HCT116 (cell line): Measurements from ENCODE around the gene GPR17. TPM values are rescaled to one million over a fixed set of nuclear protein-coding genes. Genes with fewer than 3 reads are reported as not detected.

Source experiments
- ATAC-seq: fragments of 200-7000 bp; cut with Tn5 transposase; 2 replicates; pipeline ENCODE4 v1.9.1; 2020; ENCODE audit warnings: mild to moderate bottlenecking, moderate library complexity
- BruUV-seq: library from RNA; stranded (reverse); fragments of 400-500 nt; replicated peaks from 2 replicates; lab custom pipeline; 2021; lab: Mats Ljungman, UMichigan
- CTCF ChIA-PET: fragments of 300-600 bp; sonication (Branson Sonifier 250); formaldehyde crosslinking; loops from one replicate; lab custom pipeline; 2021; ENCODE audit warnings: antibody characterized with exemption; lab: Charles Lee
- POLR2A ChIA-PET: fragments of 300-600, 350-600 bp; sonication (Branson Sonifier 250); formaldehyde crosslinking; loops from one replicate; lab custom pipeline; 2021; ENCODE audit warnings: antibody characterized with exemption; lab: Charles Lee
- RAD21 ChIA-PET, 2 experiments: fragments of 300-600 bp; sonication (Branson Sonifier 250); formaldehyde crosslinking; loops; one replicate each; lab custom pipeline; 2023; ENCODE audit warnings: low total read pairs in 2 of 2; ENCODE audit not compliant: uncharacterized antibody in 2 of 2, unreplicated experiment in 2 of 2, low non-redundant PET in 1 of 2; lab: Charles Lee
- DNase-seq: peaks from one replicate; pipeline ENCODE4 v3.0.0-alpha.2; 2010; ENCODE audit warnings: low read depth, low spot score
- H2AFZ ChIP-seq: fragments of 200-600 bp; shearing (Covaris generic), sonication (generic); 2 replicates; pipeline ENCODE4 v1.6.1; 2017; ENCODE audit warnings: low read depth, mixed run types, mixed read lengths, antibody characterized with exemption, low read length; ENCODE audit not compliant: poor library complexity, severe bottlenecking
- H3K27ac ChIP-seq: 2 replicates; pipeline ENCODE4 v1.5.1; 2012; ENCODE audit warnings: low read depth, low read length
- H3K27me3 ChIP-seq: fragments of 200-600 bp; sonication (generic); 2 replicates; pipeline ENCODE4 v1.6.1; 2016; ENCODE audit warnings: mixed run types, low read length, mixed read lengths; ENCODE audit not compliant: insufficient read depth
- H3K36me3 ChIP-seq, 2 experiments: fragments of 200-500 bp in 1 of 2; fragments of 200-600 bp in 1 of 2; sonication (Bioruptor generic) in 1 of 2; sonication (generic) in 1 of 2; 2 replicates each; pipeline versions ENCODE4 v1.5.1 to v1.6.1; 2014 to 2016; ENCODE audit warnings: low read length in 2 of 2, inconsistent platforms in 1 of 2, mixed read lengths in 1 of 2, mixed run types in 1 of 2; ENCODE audit not compliant: insufficient read depth in 2 of 2, control insufficient read depth in 1 of 2
- H3K4me1 ChIP-seq, 2 experiments: fragments of 200-600 bp in 1 of 2; sonication (generic) in 1 of 2; 2 replicates each; pipeline versions ENCODE4 v1.5.1 to v1.6.1; 2012 to 2017; ENCODE audit warnings: low read length in 2 of 2, inconsistent platforms in 1 of 2, mild to moderate bottlenecking in 1 of 2, mixed read lengths in 1 of 2, mixed run types in 1 of 2, moderate library complexity in 1 of 2; ENCODE audit not compliant: insufficient read depth in 2 of 2, control insufficient read depth in 1 of 2
- H3K4me2 ChIP-seq: fragments of 200-600 bp; sonication (generic); 2 replicates; pipeline ENCODE4 v1.6.1; 2017; ENCODE audit warnings: mixed run types, low read length, mixed read lengths
- H3K4me3 ChIP-seq, 2 experiments: fragments of 200-600 bp in 1 of 2; sonication (generic) in 1 of 2; replicated peaks in 1 of 2; 2 replicates each; pipeline ENCODE4 v1.5.1; 2011 to 2016; ENCODE audit warnings: low read length in 2 of 2, control low read depth in 1 of 2, low read depth in 1 of 2, mild to moderate bottlenecking in 1 of 2, mixed read lengths in 1 of 2, mixed run types in 1 of 2
- H3K79me2 ChIP-seq: fragments of 200-600 bp; sonication (generic); 2 replicates; pipeline ENCODE4 v1.6.1; 2017; ENCODE audit warnings: mild to moderate bottlenecking, mixed run types, low read length, moderate library complexity, mixed read lengths; ENCODE audit not compliant: insufficient read depth
- H3K9ac ChIP-seq: fragments of 200-600 bp; sonication (generic); 2 replicates; pipeline ENCODE4 v1.6.1; 2016; ENCODE audit warnings: low read length, mixed read lengths
- H3K9me2 ChIP-seq: fragments of 200-600 bp; sonication (generic), shearing (Covaris generic); 2 replicates; pipeline ENCODE4 v1.6.1; 2017; ENCODE audit warnings: mixed run types, mild to moderate bottlenecking, moderate library complexity; ENCODE audit not compliant: insufficient read depth
- H3K9me3 ChIP-seq, 2 experiments: fragments of 200-500 bp in 1 of 2; fragments of 200-600 bp in 1 of 2; sonication (Bioruptor generic) in 1 of 2; sonication (generic) in 1 of 2; 2 replicates each; pipeline ENCODE4 v1.6.1; 2014 to 2017; ENCODE audit warnings: low read length in 2 of 2, mixed read lengths in 2 of 2, inconsistent platforms in 1 of 2, low read depth in 1 of 2, mild to moderate bottlenecking in 1 of 2, mixed run types in 1 of 2, moderate library complexity in 1 of 2; ENCODE audit not compliant: control insufficient read depth in 1 of 2, insufficient read depth in 1 of 2
- H4K20me1 ChIP-seq: fragments of 200-600 bp; sonication (generic), shearing (Covaris generic); 2 replicates; pipeline ENCODE4 v1.6.1; 2017; ENCODE audit warnings: mixed run types, mild to moderate bottlenecking, moderate library complexity; ENCODE audit not compliant: insufficient read depth
- ATF3 ChIP-seq: IDR thresholded peaks from 2 replicates; pipeline ENCODE4 v1.6.1; 2012
- CBX3 ChIP-seq: IDR thresholded peaks from 2 replicates; pipeline ENCODE4 v1.6.1; 2012; ENCODE audit warnings: low read depth
- CTCF ChIP-seq, 3 experiments: fragments of 200-600 bp in 1 of 3; sonication (generic) in 1 of 3; IDR thresholded peaks in 2 of 3; conservative IDR thresholded peaks in 1 of 3; 2 replicates each; pipeline ENCODE4 v1.5.1; 2012 to 2017; ENCODE audit warnings: low read depth in 2 of 3, low read length in 2 of 3, antibody characterized with exemption in 1 of 3, borderline replicate concordance in 1 of 3, control low read depth in 1 of 3, mild to moderate bottlenecking in 1 of 3, mixed read lengths in 1 of 3, mixed run types in 1 of 3, moderate library complexity in 1 of 3; ENCODE audit not compliant: insufficient read depth in 1 of 3
- FOSL1 ChIP-seq: IDR thresholded peaks from 2 replicates; pipeline ENCODE4 v1.6.1; 2012; ENCODE audit warnings: low read depth
- JUND ChIP-seq: IDR thresholded peaks from 2 replicates; pipeline ENCODE4 v1.6.1; 2012
- POLR2AphosphoS5 ChIP-seq: IDR thresholded peaks from 2 replicates; pipeline ENCODE4 v1.6.1; 2011; ENCODE audit warnings: mild to moderate bottlenecking, low read depth, low read length, moderate library complexity
- RAD21 ChIP-seq: IDR thresholded peaks from 2 replicates; pipeline ENCODE4 v1.6.1; 2012; ENCODE audit warnings: low read depth, mild to moderate bottlenecking
- SIN3A ChIP-seq: IDR thresholded peaks from 2 replicates; pipeline ENCODE4 v1.6.1; 2012; ENCODE audit warnings: low read depth
- SRF ChIP-seq: IDR thresholded peaks from 2 replicates; pipeline ENCODE4 v1.6.1; 2012; ENCODE audit warnings: low read depth
- TCF7L2 ChIP-seq: IDR thresholded peaks from 2 replicates; pipeline ENCODE4 v1.7.0; 2011; ENCODE audit warnings: borderline replicate concordance, inconsistent platforms; ENCODE audit not compliant: insufficient read depth, insufficient read length; ENCODE audit errors: extremely low read depth
- YY1 ChIP-seq: IDR thresholded peaks from 2 replicates; pipeline ENCODE4 v1.6.1; 2011; ENCODE audit warnings: low read length, low read depth, moderate library complexity, mild to moderate bottlenecking; ENCODE audit not compliant: insufficient replicate concordance; ENCODE audit errors: extremely low read depth
- ZFX ChIP-seq: fragments of 450-650 bp; IDR thresholded peaks from 2 replicates; pipeline ENCODE4 v1.6.1; 2017
- intact Hi-C: fragments of 100-400 bp; cut with micrococcal nuclease; formaldehyde crosslinking; loops from 2 replicates; pipeline ENCODE4 v1.10.0; 2022
- total RNA-seq: library from RNA; stranded (reverse); gene quantifications from one replicate; pipeline ENCODE4 v1.2.1, GENCODE V29; 2021; ENCODE audit not compliant: unreplicated experiment

GPR17 gene
- total RNA-seq, 1 experiment from 2014 or later: not detected

GRCh38 chr2:127648321-127648720, 2.4 kb downstream of the GPR17 start (continued):
- TF ChIP-seq JUND: no peak
- TF ChIP-seq FOSL1: no peak
- TF ChIP-seq, all 23 proteins: peak for 0

DNA sequence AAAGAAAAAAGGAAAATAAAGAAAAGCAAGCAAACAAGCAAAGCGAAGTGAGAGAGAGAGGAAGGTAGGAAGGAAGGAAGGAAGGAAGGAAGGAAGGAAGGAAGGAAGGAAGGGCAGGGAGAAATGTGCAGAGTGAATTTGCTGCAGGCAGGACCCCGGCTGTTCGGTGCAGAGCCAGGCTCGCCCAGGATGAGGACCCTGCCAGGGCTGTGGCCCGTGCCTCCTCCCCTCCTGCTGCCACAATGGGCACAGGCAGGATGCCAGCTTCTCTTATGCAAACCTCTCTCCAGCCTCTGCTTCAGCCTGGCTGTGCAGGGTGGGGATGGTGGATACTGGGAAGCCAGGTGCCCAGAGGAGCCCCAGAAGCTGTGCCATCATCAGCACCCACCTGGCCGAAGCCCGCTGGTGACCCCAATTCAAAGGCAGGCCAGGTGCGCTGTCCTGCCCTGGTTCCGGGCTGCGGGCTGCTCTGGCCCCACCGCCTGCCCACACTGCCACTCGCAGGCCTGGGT, 3.2 kb downstream of the GPR17 start:
- intact Hi-C loops: loop anchor here (1.0 to 10.0 kb wide), 3 partner anchors 58 to 452 kb away; no protein-coding TSS in a partner anchor
- Histone ChIP-seq H4K20me1 (no peaks in the 10 kb centered on the region), H3K27me3 (no peaks in the 10 kb centered on the region), H3K36me3 (no peaks in the 10 kb centered on the region), H3K79me2 (no peaks in the 10 kb centered on the region), H2AFZ (no peak overlapping the region), H3K9ac (no peak overlapping the region), H3K9me2 (no peaks in the 10 kb centered on the region), H3K9me3 (no peaks in the 10 kb centered on the region), H3K4me3 (no peak overlapping the region), H3K4me1 (peaks cover 9 to 31% of the 10 kb centered on the region in 2 experiments), H3K27ac (no peak overlapping the region), H3K4me2 (no peak overlapping the region)
- TF ChIP-seq ATF3 (no peak), SRF (no peak), CBX3 (no peak), ZFX (no peak), FOSL1 (no peak), JUND (no peak)
- ChIA-PET RAD21 (interaction anchor here (1.4 to 1.8 kb wide), 3 partner anchors 58 kb away, joined by 3 to 15 read pairs (median 9); no protein-coding TSS in a partner anchor), POLR2A (no interaction called here), CTCF (interaction anchor here (1.0 to 5.8 kb wide), 3 partner anchors 23 to 452 kb away, joined by 3 to 97 read pairs (median 17); no protein-coding TSS in a partner anchor)
- no TSS peak for BruUV-seq
- ATAC-seq: peak; percentile 10
- no peak for DNase-seq

- Histone ChIP-seq H3K27ac (no peak overlapping the region), H3K9ac (no peak overlapping the region), H3K4me2 (no peak overlapping the region), H3K79me2 (no peaks in the 10 kb centered on the region), H3K4me1 (peaks cover 9 to 31% of the 10 kb centered on the region in 2 experiments), H3K9me3 (no peaks in the 10 kb centered on the region), H4K20me1 (no peaks in the 10 kb centered on the region), H3K27me3 (no peaks in the 10 kb centered on the region), H3K4me3 (no peak overlapping the region), H3K36me3 (no peaks in the 10 kb centered on the region), H3K9me2 (no peaks in the 10 kb centered on the region), H2AFZ (no peak overlapping the region)
- DNase-seq: peak; percentile 72
- ChIA-PET CTCF (interaction anchor here (0.6 to 5.8 kb wide), 7 partner anchors 13 to 452 kb away, joined by 3 to 97 read pairs (median 3); no protein-coding TSS in a partner anchor), RAD21 (interaction anchor here (1.5 to 1.8 kb wide), 2 partner anchors 58 to 59 kb away, joined by 9 to 15 read pairs; no protein-coding TSS in a partner anchor), POLR2A (interaction anchor here (0.8 kb wide), 1 partner anchor 58 kb away, joined by 6 read pairs; no protein-coding TSS in a partner anchor)
- no TSS peak for BruUV-seq
- TF ChIP-seq YY1 (peak; percentile 31), RAD21 (peak; percentile 81), SIN3A (no peak), TCF7L2 (no peak), CTCF (IDR thresholded peaks at IDR 0.05 in 2 of 3, conservative IDR thresholded peaks at IDR 0.05 in 1 of 3; ENCODE audit: borderline replicate concordance in 1 of 3, insufficient read depth in 1 of 3, low read depth in 2 of 3, low read length in 2 of 3) (peak; percentile 85 to 90 (median 87)), POLR2AphosphoS5 (0 out of 2 replicates have a peak, but pooled peaks have one; percentile 24), ZFX (peak; percentile 23; the same call in 1 of the 2 replicates)
- intact Hi-C loops: loop anchor here (1.0 to 10.0 kb wide), 3 partner anchors 58 to 452 kb away; no protein-coding TSS in a partner anchor
- peak; percentile 84 for ATAC-seq
Measured at GRCh38 chr2:127649684-127650040, 3.7 kb downstream of the GPR17 start.
